Stomach smooth muscle (tissue), 2 donors: Measurements from ENCODE around the gene GRAMD1A.

Experiments
- H3K27ac ChIP-seq: one replicate; pipeline ENCODE4 v1.7.0; 2013; ENCODE audit warnings: mild to moderate bottlenecking, low read length, inconsistent platforms
- H3K27me3 ChIP-seq, 2 donors: one replicate each; pipeline ENCODE4 v1.7.0; 2013; ENCODE audit warnings: low read length in 2 of 2; ENCODE audit not compliant: insufficient read depth in 2 of 2, control insufficient read depth in 1 of 2
- H3K36me3 ChIP-seq, 2 donors: one replicate each; pipeline ENCODE4 v1.7.0; 2013; ENCODE audit warnings: low read length in 2 of 2; ENCODE audit not compliant: control insufficient read depth in 2 of 2, insufficient read depth in 2 of 2
- H3K4me1 ChIP-seq: one replicate; pipeline ENCODE4 v1.7.0; 2013; ENCODE audit warnings: low read length; ENCODE audit not compliant: control insufficient read depth, insufficient read depth
- H3K4me3 ChIP-seq, 2 donors: one replicate each; pipeline ENCODE4 v1.7.0; 2013; ENCODE audit warnings: low read length in 2 of 2
- H3K9ac ChIP-seq, 2 donors: one replicate each; pipeline ENCODE4 v1.7.0; 2013; ENCODE audit warnings: low read length in 2 of 2, mild to moderate bottlenecking in 1 of 2
- H3K9me3 ChIP-seq, 2 donors: one replicate each; pipeline ENCODE4 v1.7.0; 2013; ENCODE audit warnings: low read length in 2 of 2; ENCODE audit not compliant: control insufficient read depth in 2 of 2
- donor health status: healthy.
- donor health status: Pancreatic carcinoma.

The GRAMD1A gene

GRCh38 chr19:35066691-35067563 lies 66.8 kb downstream of the GRAMD1A start:
- H3K9ac ChIP-seq: no peak overlapping the region
- no peak overlapping the region for H3K27ac ChIP-seq
- H3K4me1 ChIP-seq: no peaks in the 10 kb centered on the region
- no peak overlapping the region for H3K4me3 ChIP-seq
- H3K27me3 ChIP-seq: peaks cover 0 to 7% of the 10 kb centered on the region in 2 donors
- H3K9me3 ChIP-seq: peaks cover 3 to 4% of the 10 kb centered on the region in 2 donors
- H3K36me3 ChIP-seq: no peaks in the 10 kb centered on the region

DNA sequence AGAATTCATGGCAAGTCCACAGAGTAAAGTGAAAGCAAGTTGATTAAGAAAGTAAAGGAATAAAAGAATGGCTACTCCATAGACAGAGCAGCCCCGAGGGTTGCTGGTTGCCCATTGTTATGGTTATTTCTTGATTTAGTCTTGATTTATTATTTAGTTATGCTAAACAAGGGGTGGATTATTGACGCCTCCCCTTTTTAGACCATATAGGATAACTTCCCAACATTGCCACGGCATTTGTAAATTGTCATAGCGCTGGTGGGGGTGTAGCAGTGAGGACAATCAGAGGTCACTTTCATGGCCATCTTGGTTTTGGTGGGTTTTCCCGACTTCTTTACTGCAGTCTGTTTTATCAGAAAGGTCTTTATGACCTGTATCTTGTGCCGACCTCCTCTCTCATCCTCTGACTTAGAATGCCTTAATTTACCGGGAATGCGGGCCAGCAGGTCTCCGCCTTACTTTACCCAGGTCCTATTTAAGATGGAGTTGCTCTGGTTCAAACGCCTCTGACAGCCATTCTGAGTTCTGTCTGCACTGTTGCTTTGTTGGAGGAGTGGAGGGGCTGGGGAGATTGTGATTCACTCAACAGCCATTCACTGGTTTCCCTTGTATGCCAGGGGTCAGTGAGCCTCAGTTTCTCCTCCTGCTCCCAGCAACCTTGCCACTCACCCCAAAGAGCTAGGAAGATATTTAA lies 69.0 kb downstream of the GRAMD1A start:
- Histone ChIP-seq H3K4me3 (no peak overlapping the region), H3K9ac (no peak overlapping the region), H3K27ac (no peak overlapping the region), H3K9me3 (peaks cover 3 to 4% of the 10 kb centered on the region in 2 donors), H3K4me1 (no peaks in the 10 kb centered on the region), H3K36me3 (no peaks in the 10 kb centered on the region), H3K27me3 (peaks cover 0 to 7% of the 10 kb centered on the region in 2 donors)

- H3K4me1 ChIP-seq: no peaks in the 10 kb centered on the region
- H3K27me3 ChIP-seq: peaks cover 0 to 7% of the 10 kb centered on the region in 2 donors
- H3K9me3 ChIP-seq: peaks cover 3 to 4% of the 10 kb centered on the region in 2 donors
- no peak overlapping the region for H3K27ac ChIP-seq
- H3K9ac ChIP-seq: no peak overlapping the region
- H3K4me3 ChIP-seq: no peak overlapping the region
- H3K36me3 ChIP-seq: no peaks in the 10 kb centered on the region
Observed at GRCh38 chr19:35069696-35070095, 69.6 kb downstream of the GRAMD1A start.

DNA sequence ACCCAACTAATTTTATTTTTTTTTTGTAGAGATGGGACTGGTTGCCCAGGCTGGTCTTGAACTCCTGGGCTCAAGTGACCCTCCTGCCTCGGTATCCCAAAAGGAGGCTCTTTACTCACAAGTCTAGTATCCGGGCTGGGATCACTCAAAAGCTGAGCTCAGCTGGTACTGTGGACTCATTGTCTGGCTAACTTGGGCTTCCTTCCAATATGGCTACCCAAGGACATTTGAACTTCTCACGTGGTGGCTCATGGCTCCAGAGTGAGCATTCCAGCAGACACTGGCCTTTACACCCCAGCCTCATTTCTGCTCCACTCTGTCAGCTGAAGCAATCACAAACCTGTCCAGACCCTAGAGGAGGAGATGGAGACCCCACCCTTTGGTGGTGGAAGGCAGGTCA lies 70.3 kb downstream of the GRAMD1A start:
- Histone ChIP-seq H3K4me1 (no peaks in the 10 kb centered on the region), H3K36me3 (no peaks in the 10 kb centered on the region), H3K9me3 (peaks cover 3 to 4% of the 10 kb centered on the region in 2 donors), H3K4me3 (no peak overlapping the region), H3K9ac (no peak overlapping the region), H3K27me3 (peaks cover 0 to 4% of the 10 kb centered on the region in 2 donors), H3K27ac (no peak overlapping the region)

DNA sequence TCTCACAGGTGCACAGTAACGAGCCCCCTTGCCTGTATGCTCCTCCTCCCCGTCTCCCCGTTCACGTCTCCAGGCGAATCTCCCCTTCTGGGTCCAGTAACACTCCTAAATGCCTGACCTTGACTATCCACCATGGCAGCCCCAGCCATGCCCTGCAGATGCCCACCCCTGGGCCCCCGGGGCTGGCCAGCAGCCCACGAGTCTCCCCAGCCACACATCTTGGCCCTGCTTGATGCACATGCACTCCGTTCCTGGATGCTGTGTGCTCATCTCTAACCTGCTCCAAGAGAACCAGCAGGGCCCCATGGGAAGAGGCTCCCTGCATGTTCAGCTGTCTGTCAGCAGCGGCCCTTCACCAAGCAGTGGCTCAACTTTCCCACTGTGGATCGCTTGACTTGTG lies 73.4 kb downstream of the GRAMD1A start:
- H3K27ac ChIP-seq: no peak overlapping the region
- no peaks in the 10 kb centered on the region for H3K36me3 ChIP-seq
- H3K27me3 ChIP-seq: peaks cover 0 to 3% of the 10 kb centered on the region in 2 donors
- H3K4me1 ChIP-seq: no peaks in the 10 kb centered on the region
- H3K4me3 ChIP-seq: no peak overlapping the region
- H3K9me3 ChIP-seq: peaks cover 3 to 4% of the 10 kb centered on the region in 2 donors
- no peak overlapping the region for H3K9ac ChIP-seq

DNA sequence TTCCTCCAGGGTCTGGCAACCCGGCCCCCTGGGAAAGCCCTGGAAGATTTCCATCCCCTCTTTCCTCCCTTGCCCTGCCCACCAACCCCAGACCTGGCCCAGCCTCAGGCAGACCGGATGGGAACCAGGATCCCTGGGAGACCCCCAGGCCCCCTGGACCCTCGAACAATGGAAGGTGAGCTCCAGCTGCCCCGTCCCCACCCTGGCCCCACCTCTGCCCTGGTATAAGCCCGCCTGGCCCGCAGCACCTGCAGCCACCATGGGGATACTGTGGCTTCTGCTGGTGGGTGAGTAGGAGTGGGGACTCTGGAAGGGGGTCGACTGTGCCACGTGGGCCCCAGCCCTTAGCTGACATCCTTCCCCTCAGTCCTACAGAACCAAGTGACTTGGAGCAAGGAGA lies 73.8 kb downstream of the GRAMD1A start:
- no peak overlapping the region for H3K27ac ChIP-seq
- no peak overlapping the region for H3K4me3 ChIP-seq
- peaks cover 3 to 4% of the 10 kb centered on the region in 2 donors for H3K9me3 ChIP-seq
- no peaks in the 10 kb centered on the region for H3K36me3 ChIP-seq
- H3K4me1 ChIP-seq: no peaks in the 10 kb centered on the region
- H3K27me3 ChIP-seq: peaks cover 0 to 3% of the 10 kb centered on the region in 2 donors
- no peak overlapping the region for H3K9ac ChIP-seq

- H3K9me3 ChIP-seq: peaks cover 3 to 4% of the 10 kb centered on the region in 2 donors
- no peak overlapping the region for H3K9ac ChIP-seq
- no peaks in the 10 kb centered on the region for H3K4me1 ChIP-seq
- no peaks in the 10 kb centered on the region for H3K36me3 ChIP-seq
- no peak overlapping the region for H3K27ac ChIP-seq
- H3K27me3 ChIP-seq: peaks cover 0 to 3% of the 10 kb centered on the region in 2 donors
- H3K4me3 ChIP-seq: no peak overlapping the region
Observed at GRCh38 chr19:35074426-35075201, 74.5 kb downstream of the GRAMD1A start.

- Histone ChIP-seq H3K27me3 (peaks cover 0 to 3% of the 10 kb centered on the region in 2 donors), H3K27ac (no peak overlapping the region)
Observed at GRCh38 chr19:35075202-35076025, 75.3 kb downstream of the GRAMD1A start.

GRCh38 chr19:35076026-35076370 lies 75.9 kb downstream of the GRAMD1A start:
- Histone ChIP-seq H3K9ac (no peak overlapping the region), H3K9me3 (no peaks in the 10 kb centered on the region), H3K4me3 (no peak overlapping the region), H3K27me3 (peaks cover 0 to 3% of the 10 kb centered on the region in 2 donors), H3K4me1 (no peaks in the 10 kb centered on the region), H3K27ac (no peak overlapping the region), H3K36me3 (no peaks in the 10 kb centered on the region)

More at GRCh38 chr19:35075202-35076025, 75.3 kb downstream of the GRAMD1A start:
- H3K4me3 ChIP-seq: no peak overlapping the region
- no peaks in the 10 kb centered on the region for H3K36me3 ChIP-seq
- H3K4me1 ChIP-seq: no peaks in the 10 kb centered on the region
- H3K9ac ChIP-seq: no peak overlapping the region
- peaks cover 3% of the 10 kb centered on the region in 2 donors for H3K9me3 ChIP-seq
